B cell (primary cell): ENCODE data around the gene ZFP3.
"Not testable (repeated sequence)": the region's sequence is repeated elsewhere in the genome, so short reads cannot be mapped to it uniquely, and the experiment has no call there.

Source experiments
- EZH2 ChIP-seq: IDR thresholded peaks from 2 replicates; pipeline ENCODE4 v1.6.1; 2012; ENCODE audit warnings: borderline replicate concordance, low read depth, mild to moderate bottlenecking, moderate library complexity, low read length; ENCODE audit not compliant: insufficient read depth, poor library complexity, severe bottlenecking
- TF ChIP-seq, protein P1 (sequence below): fragments of 200-600 bp; IDR thresholded peaks from one replicate; pipeline ENCODE4 v1.8.0; 2022; ENCODE audit warnings: antibody characterized with exemption, mild to moderate bottlenecking

DNA sequence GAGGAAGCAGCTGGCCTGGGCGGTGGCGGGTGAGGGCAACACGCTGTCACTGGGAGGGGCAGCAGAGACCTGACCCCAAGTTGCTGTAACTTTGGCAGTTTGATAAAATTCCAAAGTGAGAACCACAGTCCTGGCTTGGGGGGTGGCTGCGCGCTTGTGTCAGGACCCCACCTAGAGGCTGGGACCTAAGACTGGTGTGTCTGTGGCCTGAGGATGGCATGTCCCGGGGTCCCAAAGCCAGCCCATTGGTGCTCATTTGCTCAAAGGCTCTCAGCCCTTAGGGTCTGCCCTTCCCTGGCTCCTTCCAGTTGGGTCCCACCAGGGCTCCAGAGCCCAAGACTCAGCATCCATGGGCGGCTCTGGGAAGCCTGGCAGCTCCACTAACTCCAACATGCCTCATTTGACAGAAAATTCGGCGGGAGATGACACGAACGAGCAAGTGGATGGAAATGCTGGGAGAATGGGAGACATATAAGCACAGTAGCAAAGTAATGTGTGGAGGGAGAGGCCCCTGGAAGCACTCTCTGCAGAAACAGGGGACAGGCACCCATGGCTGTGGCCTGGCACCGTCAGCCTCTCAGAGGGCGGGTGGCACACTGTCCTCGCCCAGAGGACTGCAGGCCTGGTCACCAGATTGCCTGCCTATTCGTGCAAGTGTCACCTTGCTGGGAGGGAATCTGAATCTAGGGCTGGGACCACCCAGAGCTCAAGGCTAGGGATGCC, 54.4 kb downstream of the ZFP3 start:
- TF ChIP-seq, protein P1, sequence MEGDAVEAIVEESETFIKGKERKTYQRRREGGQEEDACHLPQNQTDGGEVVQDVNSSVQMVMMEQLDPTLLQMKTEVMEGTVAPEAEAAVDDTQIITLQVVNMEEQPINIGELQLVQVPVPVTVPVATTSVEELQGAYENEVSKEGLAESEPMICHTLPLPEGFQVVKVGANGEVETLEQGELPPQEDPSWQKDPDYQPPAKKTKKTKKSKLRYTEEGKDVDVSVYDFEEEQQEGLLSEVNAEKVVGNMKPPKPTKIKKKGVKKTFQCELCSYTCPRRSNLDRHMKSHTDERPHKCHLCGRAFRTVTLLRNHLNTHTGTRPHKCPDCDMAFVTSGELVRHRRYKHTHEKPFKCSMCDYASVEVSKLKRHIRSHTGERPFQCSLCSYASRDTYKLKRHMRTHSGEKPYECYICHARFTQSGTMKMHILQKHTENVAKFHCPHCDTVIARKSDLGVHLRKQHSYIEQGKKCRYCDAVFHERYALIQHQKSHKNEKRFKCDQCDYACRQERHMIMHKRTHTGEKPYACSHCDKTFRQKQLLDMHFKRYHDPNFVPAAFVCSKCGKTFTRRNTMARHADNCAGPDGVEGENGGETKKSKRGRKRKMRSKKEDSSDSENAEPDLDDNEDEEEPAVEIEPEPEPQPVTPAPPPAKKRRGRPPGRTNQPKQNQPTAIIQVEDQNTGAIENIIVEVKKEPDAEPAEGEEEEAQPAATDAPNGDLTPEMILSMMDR, result not testable (repeated sequence)
- not testable (repeated sequence) for TF ChIP-seq EZH2
